Liver (tissue), 9 donors: ENCODE measurements around the gene SLC9A2. TPM values are rescaled to one million over a fixed set of nuclear protein-coding genes. Genes with fewer than 3 reads are reported as not detected.

Experiments used
- DNase-seq: peaks from one replicate; pipeline ENCODE4 v3.0.0-alpha.2; 2017; ENCODE audit warnings: low spot score
- H3K27ac ChIP-seq, 2 donors: one replicate each; pipeline ENCODE4 v1.7.0; 2013; ENCODE audit warnings: inconsistent platforms in 2 of 2, low read length in 2 of 2, control low read depth in 1 of 2, low read depth in 1 of 2, mild to moderate bottlenecking in 1 of 2
- H3K27me3 ChIP-seq, 4 donors: one replicate each; pipeline versions ENCODE4 v1.6.1 to v1.7.0; 2013; ENCODE audit warnings: low read length in 3 of 4, inconsistent platforms in 1 of 4, mild to moderate bottlenecking in 1 of 4, moderate library complexity in 1 of 4; ENCODE audit not compliant: control insufficient read depth in 4 of 4, insufficient read depth in 4 of 4
- H3K36me3 ChIP-seq, 4 donors: one replicate each; pipeline versions ENCODE4 v1.6.1 to v1.7.0; 2013; ENCODE audit warnings: low read length in 3 of 4, mild to moderate bottlenecking in 3 of 4, low read depth in 1 of 4, moderate library complexity in 1 of 4; ENCODE audit not compliant: control insufficient read depth in 4 of 4, insufficient read depth in 3 of 4
- H3K4me1 ChIP-seq, 4 donors: one replicate each; pipeline versions ENCODE4 v1.6.1 to v1.7.0; 2013; ENCODE audit warnings: low read length in 3 of 4, mild to moderate bottlenecking in 3 of 4, moderate library complexity in 1 of 4; ENCODE audit not compliant: control insufficient read depth in 4 of 4, insufficient read depth in 4 of 4
- H3K4me3 ChIP-seq, 3 donors: one replicate each; pipeline versions ENCODE4 v1.6.1 to v1.7.0; 2013; ENCODE audit warnings: low read length in 3 of 3, control low read depth in 1 of 3, low read depth in 1 of 3, mild to moderate bottlenecking in 1 of 3
- H3K9ac ChIP-seq, 2 donors: one replicate each; pipeline ENCODE4 v1.7.0; 2013; ENCODE audit warnings: low read length in 2 of 2, mild to moderate bottlenecking in 2 of 2, moderate library complexity in 2 of 2, control low read depth in 1 of 2, low read depth in 1 of 2
- H3K9me3 ChIP-seq, 4 donors: one replicate each; pipeline versions ENCODE4 v1.6.1 to v1.7.0; 2013; ENCODE audit warnings: low read length in 3 of 4; ENCODE audit not compliant: control insufficient read depth in 4 of 4
- EGR1 ChIP-seq, 2 donors: IDR thresholded peaks; 2 replicates each; pipeline ENCODE4 v1.6.1; 2016 to 2018; ENCODE audit warnings: antibody characterized with exemption in 2 of 2, low read depth in 2 of 2
- FOXA1 ChIP-seq: IDR thresholded peaks from 2 replicates; pipeline ENCODE4 v1.6.1; 2016; ENCODE audit warnings: antibody characterized with exemption
- FOXA2 ChIP-seq: IDR thresholded peaks from 2 replicates; pipeline ENCODE4 v1.6.1; 2016; ENCODE audit warnings: antibody characterized with exemption
- GABPA ChIP-seq, 2 donors: IDR thresholded peaks in 1 of 2; conservative IDR thresholded peaks in 1 of 2; 2 replicates each; pipeline ENCODE4 v1.6.1; 2016; ENCODE audit warnings: antibody characterized with exemption in 2 of 2, mild to moderate bottlenecking in 1 of 2, moderate library complexity in 1 of 2
- HNF4A ChIP-seq, 2 donors: conservative IDR thresholded peaks; 2 replicates each; pipeline ENCODE4 v1.6.1; 2016; ENCODE audit warnings: antibody characterized with exemption in 2 of 2, mild to moderate bottlenecking in 2 of 2
- HNF4G ChIP-seq: IDR thresholded peaks from 2 replicates; pipeline ENCODE4 v1.6.1; 2016; ENCODE audit warnings: antibody characterized with exemption
- NR2F2 ChIP-seq: IDR thresholded peaks from 2 replicates; pipeline ENCODE4 v1.6.1; 2016; ENCODE audit warnings: antibody characterized with exemption
- RAD21 ChIP-seq, 2 donors: IDR thresholded peaks; 2 replicates each; pipeline ENCODE4 v1.6.1; 2016; ENCODE audit warnings: antibody characterized with exemption in 2 of 2, mild to moderate bottlenecking in 2 of 2
- REST ChIP-seq: IDR thresholded peaks from 2 replicates; pipeline ENCODE4 v1.6.1; 2016; ENCODE audit warnings: antibody characterized with exemption, mild to moderate bottlenecking
- YY1 ChIP-seq: IDR thresholded peaks from 2 replicates; pipeline ENCODE4 v1.6.1; 2016; ENCODE audit warnings: antibody characterized with exemption, mild to moderate bottlenecking
- WGBS: extraction: QIAGEN DNeasy Blood & Tissue Kit; methylation state at CpG from one replicate; pipeline ENCODE4 v1.1.7; 2013; 5-methylcytosine and 5-hydroxymethylcytosine counted together
- polyA plus RNA-seq, 2 donors: library from polyadenylated mRNA; stranded (reverse) in 1 of 2; unstranded in 1 of 2; fragments of 200-250 nt in 1 of 2; fragments of >200 nt in 1 of 2; fragmentation: Nextera tagmentation in 1 of 2; extraction: Ambion mirVana in 1 of 2; gene quantifications; one replicate each; pipeline versions ENCODE4 v1.2.1 to v1.2.3, GENCODE V29; 2013 to 2015
- total RNA-seq, 2 donors: library from RNA; depleted of rRNA; stranded (reverse); fragments of >200 nt; gene quantifications; one replicate each; pipeline ENCODE4 v1.2.3, GENCODE V29; 2014
- TF ChIP-seq, protein P1 (sequence below): fragments of 150-350 bp; IDR thresholded peaks from 2 replicates; pipeline ENCODE4 v1.5.1; 2017; ENCODE audit warnings: improper control_type of control experiment, low read depth, low read length; ENCODE audit not compliant: missing input control
- TF ChIP-seq, protein P2 (sequence below): IDR thresholded peaks from 2 replicates; pipeline ENCODE4 v1.6.1; 2016; ENCODE audit warnings: antibody characterized with exemption
- TF ChIP-seq, protein P3 (sequence below): IDR thresholded peaks from 2 replicates; pipeline ENCODE4 v1.6.1; 2016; ENCODE audit warnings: antibody characterized with exemption
- TF ChIP-seq, protein P4 (sequence below): IDR thresholded peaks from 2 replicates; pipeline ENCODE4 v1.6.1; 2016; ENCODE audit warnings: antibody characterized with exemption
- donor health status: healthy.
- donor health status: healthy.
- donor health status: healthy.
- donor health status: healthy.
- donor health status: healthy.

SLC9A2 gene
- total and polyA plus RNA-seq, 4 donors = under 0.01 to 0.05 (median 0.01) TPM; not detected in 1

DNA sequence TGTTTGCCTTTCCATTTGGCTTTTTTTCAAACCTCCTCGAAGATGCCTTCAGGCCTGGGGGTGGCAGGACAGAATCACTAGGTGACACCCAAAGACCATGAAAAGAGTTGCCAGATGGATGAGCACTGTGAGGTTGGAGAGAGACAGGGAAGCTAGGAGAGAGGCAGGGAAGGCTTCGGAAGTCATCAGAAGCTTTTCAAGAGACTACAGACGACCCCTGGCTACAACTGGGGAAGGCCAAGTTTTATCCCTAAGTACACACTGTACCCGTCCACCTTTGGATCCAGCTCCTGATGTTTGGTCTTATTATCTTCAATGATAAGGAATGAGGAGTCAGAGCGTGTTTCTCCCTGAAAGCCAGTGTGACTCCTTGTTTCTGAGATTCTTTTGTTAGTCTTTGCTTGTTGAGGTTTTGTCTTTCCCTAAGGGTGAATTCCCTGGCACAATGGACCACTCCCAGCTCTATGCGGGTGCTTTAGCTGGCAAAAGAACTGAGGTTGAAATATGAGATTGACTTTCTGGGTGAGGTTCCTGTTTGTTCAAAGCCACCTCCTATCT, 33.4 kb upstream of the SLC9A2 start:
- 59% methylated on average over 6 of the region's 6 CpGs for WGBS
- H3K27ac ChIP-seq = no peak overlapping the region
- H3K9ac ChIP-seq = no peak overlapping the region
- H3K4me3 ChIP-seq = no peak overlapping the region
- TF ChIP-seq, protein P1, sequence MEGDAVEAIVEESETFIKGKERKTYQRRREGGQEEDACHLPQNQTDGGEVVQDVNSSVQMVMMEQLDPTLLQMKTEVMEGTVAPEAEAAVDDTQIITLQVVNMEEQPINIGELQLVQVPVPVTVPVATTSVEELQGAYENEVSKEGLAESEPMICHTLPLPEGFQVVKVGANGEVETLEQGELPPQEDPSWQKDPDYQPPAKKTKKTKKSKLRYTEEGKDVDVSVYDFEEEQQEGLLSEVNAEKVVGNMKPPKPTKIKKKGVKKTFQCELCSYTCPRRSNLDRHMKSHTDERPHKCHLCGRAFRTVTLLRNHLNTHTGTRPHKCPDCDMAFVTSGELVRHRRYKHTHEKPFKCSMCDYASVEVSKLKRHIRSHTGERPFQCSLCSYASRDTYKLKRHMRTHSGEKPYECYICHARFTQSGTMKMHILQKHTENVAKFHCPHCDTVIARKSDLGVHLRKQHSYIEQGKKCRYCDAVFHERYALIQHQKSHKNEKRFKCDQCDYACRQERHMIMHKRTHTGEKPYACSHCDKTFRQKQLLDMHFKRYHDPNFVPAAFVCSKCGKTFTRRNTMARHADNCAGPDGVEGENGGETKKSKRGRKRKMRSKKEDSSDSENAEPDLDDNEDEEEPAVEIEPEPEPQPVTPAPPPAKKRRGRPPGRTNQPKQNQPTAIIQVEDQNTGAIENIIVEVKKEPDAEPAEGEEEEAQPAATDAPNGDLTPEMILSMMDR = no peak
- TF ChIP-seq HNF4A (conservative IDR thresholded peaks at IDR 0.05) (no peak), EGR1 (IDR thresholded peaks at IDR 0.05; ENCODE audit: low read depth in 2 of 2) (no peak), YY1 (no peak), FOXA2 (no peak)
- no peak for DNase-seq
- peaks cover 0 to 2% (median 0%) of the 10 kb centered on the region in 4 donors for H3K27me3 ChIP-seq
- H3K9me3 ChIP-seq = no peaks in the 10 kb centered on the region
- H3K36me3 ChIP-seq = no peaks in the 10 kb centered on the region
- H3K4me1 ChIP-seq = no peaks in the 10 kb centered on the region

GRCh38 chr2:102588213-102588939, 31.0 kb upstream of the SLC9A2 start:
- no peaks in the 10 kb centered on the region for H3K4me1 ChIP-seq
- no peaks in the 10 kb centered on the region for H3K9me3 ChIP-seq
- H3K27ac ChIP-seq = no peak overlapping the region
- H3K36me3 ChIP-seq = no peaks in the 10 kb centered on the region
- DNase-seq = no peak
- whole genome bisulfite sequencing = 86% methylated on average over 8 of the region's 8 CpGs
- no peak overlapping the region for H3K4me3 ChIP-seq
- TF ChIP-seq EGR1 (IDR thresholded peaks at IDR 0.05; ENCODE audit: low read depth in 2 of 2) = no peak
- no peak overlapping the region for H3K9ac ChIP-seq
- H3K27me3 ChIP-seq = peaks cover 0 to 2% (median 0%) of the 10 kb centered on the region in 4 donors

DNA sequence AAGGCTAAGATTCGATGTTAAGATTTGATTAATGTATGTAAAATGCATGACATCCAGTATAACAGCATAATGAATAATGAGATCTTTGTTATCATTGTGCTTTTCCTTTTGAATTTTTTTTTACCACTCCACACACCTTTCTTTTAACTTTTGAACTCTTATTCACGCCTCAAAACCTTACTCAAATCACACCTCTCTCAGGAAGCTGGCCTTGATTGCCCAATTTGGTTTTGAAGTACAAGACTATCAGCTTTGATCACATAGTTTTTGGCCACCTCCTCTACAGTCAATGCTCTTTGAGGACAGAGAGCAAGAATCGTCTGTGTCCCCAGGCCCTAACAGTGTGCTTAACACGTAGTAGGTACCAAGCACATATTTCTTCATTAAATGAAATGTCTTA, 29.9 kb upstream of the SLC9A2 start:
- H3K4me3 ChIP-seq = no peak overlapping the region
- 67% methylated on average over 4 of the region's 4 CpGs for WGBS
- TF ChIP-seq HNF4G = no peak
- TF ChIP-seq NR2F2 = no peak
- TF ChIP-seq, protein P1 = no peak
- TF ChIP-seq, protein P2, sequence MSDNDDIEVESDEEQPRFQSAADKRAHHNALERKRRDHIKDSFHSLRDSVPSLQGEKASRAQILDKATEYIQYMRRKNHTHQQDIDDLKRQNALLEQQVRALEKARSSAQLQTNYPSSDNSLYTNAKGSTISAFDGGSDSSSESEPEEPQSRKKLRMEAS = no peak
- no peak for TF ChIP-seq FOXA1
- TF ChIP-seq GABPA (IDR thresholded peaks at IDR 0.05 in 1 of 2, conservative IDR thresholded peaks at IDR 0.05 in 1 of 2) = no peak
- TF ChIP-seq, protein P3, sequence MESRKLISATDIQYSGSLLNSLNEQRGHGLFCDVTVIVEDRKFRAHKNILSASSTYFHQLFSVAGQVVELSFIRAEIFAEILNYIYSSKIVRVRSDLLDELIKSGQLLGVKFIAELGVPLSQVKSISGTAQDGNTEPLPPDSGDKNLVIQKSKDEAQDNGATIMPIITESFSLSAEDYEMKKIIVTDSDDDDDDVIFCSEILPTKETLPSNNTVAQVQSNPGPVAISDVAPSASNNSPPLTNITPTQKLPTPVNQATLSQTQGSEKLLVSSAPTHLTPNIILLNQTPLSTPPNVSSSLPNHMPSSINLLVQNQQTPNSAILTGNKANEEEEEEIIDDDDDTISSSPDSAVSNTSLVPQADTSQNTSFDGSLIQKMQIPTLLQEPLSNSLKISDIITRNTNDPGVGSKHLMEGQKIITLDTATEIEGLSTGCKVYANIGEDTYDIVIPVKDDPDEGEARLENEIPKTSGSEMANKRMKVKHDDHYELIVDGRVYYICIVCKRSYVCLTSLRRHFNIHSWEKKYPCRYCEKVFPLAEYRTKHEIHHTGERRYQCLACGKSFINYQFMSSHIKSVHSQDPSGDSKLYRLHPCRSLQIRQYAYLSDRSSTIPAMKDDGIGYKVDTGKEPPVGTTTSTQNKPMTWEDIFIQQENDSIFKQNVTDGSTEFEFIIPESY = no peak
- TF ChIP-seq, protein P4, sequence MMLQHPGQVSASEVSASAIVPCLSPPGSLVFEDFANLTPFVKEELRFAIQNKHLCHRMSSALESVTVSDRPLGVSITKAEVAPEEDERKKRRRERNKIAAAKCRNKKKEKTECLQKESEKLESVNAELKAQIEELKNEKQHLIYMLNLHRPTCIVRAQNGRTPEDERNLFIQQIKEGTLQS = no peak
- TF ChIP-seq FOXA2 = no peak
- no peak for TF ChIP-seq EGR1 (IDR thresholded peaks at IDR 0.05; ENCODE audit: low read depth in 2 of 2)
- no peak for TF ChIP-seq REST
- TF ChIP-seq RAD21 (IDR thresholded peaks at IDR 0.05) = no peak
- no peak for TF ChIP-seq YY1
- no peak overlapping the region for H3K27ac ChIP-seq
- H3K9ac ChIP-seq = no peak overlapping the region
- no peaks in the 10 kb centered on the region for H3K9me3 ChIP-seq
- H3K36me3 ChIP-seq = no peaks in the 10 kb centered on the region
- peaks cover 0 to 2% (median 0%) of the 10 kb centered on the region in 4 donors for H3K27me3 ChIP-seq
- H3K4me1 ChIP-seq = no peaks in the 10 kb centered on the region
- no peak for DNase-seq
